HCT116 (cell line): Measurements from ENCODE around the gene DENND1C. TPM values are rescaled to one million over a fixed set of nuclear protein-coding genes. Genes with fewer than 3 reads are reported as not detected.

Experiments used
- ATAC-seq: fragments of 200-7000 bp; cut with Tn5 transposase; 2 replicates; pipeline ENCODE4 v1.9.1; 2020; ENCODE audit warnings: mild to moderate bottlenecking, moderate library complexity
- BruUV-seq: library from RNA; stranded (reverse); fragments of 400-500 nt; replicated peaks from 2 replicates; lab custom pipeline; 2021; lab: Mats Ljungman, UMichigan
- CTCF ChIA-PET: fragments of 300-600 bp; sonication (Branson Sonifier 250); formaldehyde crosslinking; loops from one replicate; lab custom pipeline; 2021; ENCODE audit warnings: antibody characterized with exemption; lab: Charles Lee
- POLR2A ChIA-PET: fragments of 300-600, 350-600 bp; sonication (Branson Sonifier 250); formaldehyde crosslinking; loops from one replicate; lab custom pipeline; 2021; ENCODE audit warnings: antibody characterized with exemption; lab: Charles Lee
- RAD21 ChIA-PET, 2 experiments: fragments of 300-600 bp; sonication (Branson Sonifier 250); formaldehyde crosslinking; loops; one replicate each; lab custom pipeline; 2023; ENCODE audit warnings: low total read pairs in 2 of 2; ENCODE audit not compliant: uncharacterized antibody in 2 of 2, unreplicated experiment in 2 of 2, low non-redundant PET in 1 of 2; lab: Charles Lee
- DNase-seq: peaks from one replicate; pipeline ENCODE4 v3.0.0-alpha.2; 2010; ENCODE audit warnings: low read depth, low spot score
- H2AFZ ChIP-seq: fragments of 200-600 bp; shearing (Covaris generic), sonication (generic); 2 replicates; pipeline ENCODE4 v1.6.1; 2017; ENCODE audit warnings: low read depth, mixed run types, mixed read lengths, antibody characterized with exemption, low read length; ENCODE audit not compliant: poor library complexity, severe bottlenecking
- H3K27ac ChIP-seq: 2 replicates; pipeline ENCODE4 v1.5.1; 2012; ENCODE audit warnings: low read depth, low read length
- H3K27me3 ChIP-seq: fragments of 200-600 bp; sonication (generic); 2 replicates; pipeline ENCODE4 v1.6.1; 2016; ENCODE audit warnings: mixed run types, low read length, mixed read lengths; ENCODE audit not compliant: insufficient read depth
- H3K36me3 ChIP-seq, 2 experiments: fragments of 200-500 bp in 1 of 2; fragments of 200-600 bp in 1 of 2; sonication (Bioruptor generic) in 1 of 2; sonication (generic) in 1 of 2; 2 replicates each; pipeline versions ENCODE4 v1.5.1 to v1.6.1; 2014 to 2016; ENCODE audit warnings: low read length in 2 of 2, inconsistent platforms in 1 of 2, mixed read lengths in 1 of 2, mixed run types in 1 of 2; ENCODE audit not compliant: insufficient read depth in 2 of 2, control insufficient read depth in 1 of 2
- H3K4me1 ChIP-seq, 2 experiments: fragments of 200-600 bp in 1 of 2; sonication (generic) in 1 of 2; 2 replicates each; pipeline versions ENCODE4 v1.5.1 to v1.6.1; 2012 to 2017; ENCODE audit warnings: low read length in 2 of 2, inconsistent platforms in 1 of 2, mild to moderate bottlenecking in 1 of 2, mixed read lengths in 1 of 2, mixed run types in 1 of 2, moderate library complexity in 1 of 2; ENCODE audit not compliant: insufficient read depth in 2 of 2, control insufficient read depth in 1 of 2
- H3K4me2 ChIP-seq: fragments of 200-600 bp; sonication (generic); 2 replicates; pipeline ENCODE4 v1.6.1; 2017; ENCODE audit warnings: mixed run types, low read length, mixed read lengths
- H3K4me3 ChIP-seq, 2 experiments: fragments of 200-600 bp in 1 of 2; sonication (generic) in 1 of 2; replicated peaks in 1 of 2; 2 replicates each; pipeline ENCODE4 v1.5.1; 2011 to 2016; ENCODE audit warnings: low read length in 2 of 2, control low read depth in 1 of 2, low read depth in 1 of 2, mild to moderate bottlenecking in 1 of 2, mixed read lengths in 1 of 2, mixed run types in 1 of 2
- H3K79me2 ChIP-seq: fragments of 200-600 bp; sonication (generic); 2 replicates; pipeline ENCODE4 v1.6.1; 2017; ENCODE audit warnings: mild to moderate bottlenecking, mixed run types, low read length, moderate library complexity, mixed read lengths; ENCODE audit not compliant: insufficient read depth
- H3K9ac ChIP-seq: fragments of 200-600 bp; sonication (generic); 2 replicates; pipeline ENCODE4 v1.6.1; 2016; ENCODE audit warnings: low read length, mixed read lengths
- H3K9me2 ChIP-seq: fragments of 200-600 bp; sonication (generic), shearing (Covaris generic); 2 replicates; pipeline ENCODE4 v1.6.1; 2017; ENCODE audit warnings: mixed run types, mild to moderate bottlenecking, moderate library complexity; ENCODE audit not compliant: insufficient read depth
- H3K9me3 ChIP-seq, 2 experiments: fragments of 200-500 bp in 1 of 2; fragments of 200-600 bp in 1 of 2; sonication (Bioruptor generic) in 1 of 2; sonication (generic) in 1 of 2; 2 replicates each; pipeline ENCODE4 v1.6.1; 2014 to 2017; ENCODE audit warnings: low read length in 2 of 2, mixed read lengths in 2 of 2, inconsistent platforms in 1 of 2, low read depth in 1 of 2, mild to moderate bottlenecking in 1 of 2, mixed run types in 1 of 2, moderate library complexity in 1 of 2; ENCODE audit not compliant: control insufficient read depth in 1 of 2, insufficient read depth in 1 of 2
- H4K20me1 ChIP-seq: fragments of 200-600 bp; sonication (generic), shearing (Covaris generic); 2 replicates; pipeline ENCODE4 v1.6.1; 2017; ENCODE audit warnings: mixed run types, mild to moderate bottlenecking, moderate library complexity; ENCODE audit not compliant: insufficient read depth
- CEBPB ChIP-seq: IDR thresholded peaks from 2 replicates; pipeline ENCODE4 v1.6.1; 2012; ENCODE audit warnings: low read depth
- CTCF ChIP-seq, 3 experiments: fragments of 200-600 bp in 1 of 3; sonication (generic) in 1 of 3; IDR thresholded peaks in 2 of 3; conservative IDR thresholded peaks in 1 of 3; 2 replicates each; pipeline ENCODE4 v1.5.1; 2012 to 2017; ENCODE audit warnings: low read depth in 2 of 3, low read length in 2 of 3, antibody characterized with exemption in 1 of 3, borderline replicate concordance in 1 of 3, control low read depth in 1 of 3, mild to moderate bottlenecking in 1 of 3, mixed read lengths in 1 of 3, mixed run types in 1 of 3, moderate library complexity in 1 of 3; ENCODE audit not compliant: insufficient read depth in 1 of 3
- JUND ChIP-seq: IDR thresholded peaks from 2 replicates; pipeline ENCODE4 v1.6.1; 2012
- MAX ChIP-seq: IDR thresholded peaks from 2 replicates; pipeline ENCODE4 v1.6.1; 2012
- REST ChIP-seq: IDR thresholded peaks from 2 replicates; pipeline ENCODE4 v1.6.1; 2012; ENCODE audit warnings: low read depth
- SIN3A ChIP-seq: IDR thresholded peaks from 2 replicates; pipeline ENCODE4 v1.6.1; 2012; ENCODE audit warnings: low read depth
- SP1 ChIP-seq: IDR thresholded peaks from 2 replicates; pipeline ENCODE4 v1.6.1; 2012; ENCODE audit warnings: low read depth
- ZNF274 ChIP-seq: fragments of 200-500 bp; sonication (Bioruptor generic); IDR thresholded peaks from 2 replicates; pipeline ENCODE4 v1.6.1; 2014; ENCODE audit warnings: mild to moderate bottlenecking, low read depth, low read length, inconsistent platforms
- intact Hi-C: fragments of 100-400 bp; cut with micrococcal nuclease; formaldehyde crosslinking; loops from 2 replicates; pipeline ENCODE4 v1.10.0; 2022
- total RNA-seq: library from RNA; stranded (reverse); gene quantifications from one replicate; pipeline ENCODE4 v1.2.1, GENCODE V29; 2021; ENCODE audit not compliant: unreplicated experiment

The DENND1C gene
- total RNA-seq, 1 experiment from 2014 or later, result 0.54 TPM

- ChIA-PET POLR2A (no interaction called here), RAD21 (no interaction called here)
- H3K4me2 ChIP-seq, result no peak overlapping the region
- no TSS peak for BruUV-seq
- intact Hi-C loops, result no loop called here
- DNase-seq, result no peak
- no peaks in the 10 kb centered on the region for H3K79me2 ChIP-seq
- no peaks in the 10 kb centered on the region for H3K36me3 ChIP-seq
- no peak for ATAC-seq
- no peaks in the 10 kb centered on the region for H3K4me1 ChIP-seq
- no peaks in the 10 kb centered on the region for H3K9me3 ChIP-seq
- H3K27me3 ChIP-seq, result no peaks in the 10 kb centered on the region
- TF ChIP-seq REST, result no peak
- no peak for TF ChIP-seq JUND
- no peak for TF ChIP-seq SP1
- TF ChIP-seq ZNF274, result no peak
- TF ChIP-seq MAX, result no peak
- no peak for TF ChIP-seq CEBPB
- no peak for TF ChIP-seq SIN3A
- no peak for TF ChIP-seq CTCF (IDR thresholded peaks at IDR 0.05 in 2 of 3, conservative IDR thresholded peaks at IDR 0.05 in 1 of 3; ENCODE audit: borderline replicate concordance in 1 of 3, insufficient read depth in 1 of 3, low read depth in 2 of 3, low read length in 2 of 3)
- TF ChIP-seq, all 23 proteins: peak for 0
- H3K9me2 ChIP-seq, result no peaks in the 10 kb centered on the region
- H3K4me3 ChIP-seq, result no peak overlapping the region
- H3K9ac ChIP-seq, result no peak overlapping the region
- H3K27ac ChIP-seq, result no peak overlapping the region
- H4K20me1 ChIP-seq, result no peaks in the 10 kb centered on the region
- CTCF ChIA-PET, result no interaction called here
- no peak overlapping the region for H2AFZ ChIP-seq
Measured at GRCh38 chr19:6439743-6440142, 41.8 kb downstream of the DENND1C start.
